Activated naive CD4-positive, alpha-beta T cell treated with anti-CD3 and anti-CD28 coated beads, Interleukin-2, amount 10 ng/mL, durations not matched to agents 7 days and 5 days (primary cell): ENCODE results near the gene RPL37A.

ENCODE experiments used
- CTCF ChIA-PET: fragments of 350-600 bp; sonication (Branson Sonifier 250); formaldehyde crosslinking; loops from one replicate; lab custom pipeline; 2021; ENCODE audit warnings: antibody characterized with exemption; lab: Charles Lee
- DNase-seq: peaks from one replicate; pipeline ENCODE4 v3.0.0-alpha.2; 2020
- H3K27ac Mint-ChIP-seq: one replicate; pipeline ENCODE4 v1.8.0; 2021; ENCODE audit warnings: mild to moderate bottlenecking, moderate library complexity, mixed read lengths
- H3K27me3 Mint-ChIP-seq: one replicate; pipeline ENCODE4 v1.8.0; 2021; ENCODE audit warnings: mild to moderate bottlenecking, mixed read lengths
- H3K36me3 Mint-ChIP-seq: one replicate; pipeline ENCODE4 v1.8.0; 2021; ENCODE audit warnings: mixed read lengths
- H3K4me1 Mint-ChIP-seq: one replicate; pipeline ENCODE4 v1.8.0; 2021; ENCODE audit warnings: mixed read lengths
- H3K4me3 Mint-ChIP-seq: one replicate; pipeline ENCODE4 v1.8.0; 2021; ENCODE audit warnings: mild to moderate bottlenecking, moderate library complexity, mixed read lengths
- H3K9me3 Mint-ChIP-seq: one replicate; pipeline ENCODE4 v1.8.0; 2021; ENCODE audit warnings: mixed read lengths

Gene RPL37A

GRCh38 chr2:216536734-216537210, 38.1 kb downstream of the RPL37A start:
- no peaks in the 10 kb centered on the region for H3K9me3 Mint-ChIP-seq
- H3K4me3 Mint-ChIP-seq: no peak overlapping the region
- CTCF ChIA-PET: interaction anchor here (0.7 to 1.2 kb wide), 3 partner anchors 14 to 130 kb away, joined by 3 to 4 read pairs (median 3); no protein-coding TSS in a partner anchor
- H3K36me3 Mint-ChIP-seq: no peaks in the 10 kb centered on the region
- no peak overlapping the region for H3K27ac Mint-ChIP-seq
- DNase-seq: no peak
- H3K4me1 Mint-ChIP-seq: peaks cover 13% of the 10 kb centered on the region
- H3K27me3 Mint-ChIP-seq: no peaks in the 10 kb centered on the region

- Mint-ChIP-seq H3K27ac (no peak overlapping the region), H3K4me1 (peaks cover 13% of the 10 kb centered on the region), H3K9me3 (no peaks in the 10 kb centered on the region), H3K27me3 (no peaks in the 10 kb centered on the region), H3K36me3 (no peaks in the 10 kb centered on the region), H3K4me3 (no peak overlapping the region)
- CTCF ChIA-PET: interaction anchor here (0.7 to 1.2 kb wide), 3 partner anchors 13 to 129 kb away, joined by 3 to 4 read pairs (median 3); no protein-coding TSS in a partner anchor
- DNase-seq: no peak
Measured at GRCh38 chr2:216537366-216537765, 38.7 kb downstream of the RPL37A start.

GRCh38 chr2:216538538-216538937, 39.9 kb downstream of the RPL37A start:
- H3K36me3 Mint-ChIP-seq: no peaks in the 10 kb centered on the region
- no peaks in the 10 kb centered on the region for H3K9me3 Mint-ChIP-seq
- H3K4me1 Mint-ChIP-seq: peaks cover 13% of the 10 kb centered on the region
- no peaks in the 10 kb centered on the region for H3K27me3 Mint-ChIP-seq
- CTCF ChIA-PET: no interaction called here
- H3K4me3 Mint-ChIP-seq: no peak overlapping the region
- no peak overlapping the region for H3K27ac Mint-ChIP-seq
- DNase-seq: no peak

GRCh38 chr2:216539120-216539519, 40.5 kb downstream of the RPL37A start:
- Mint-ChIP-seq H3K27ac (no peak overlapping the region), H3K4me1 (peaks cover 13% of the 10 kb centered on the region), H3K4me3 (no peak overlapping the region), H3K27me3 (no peaks in the 10 kb centered on the region), H3K9me3 (no peaks in the 10 kb centered on the region), H3K36me3 (no peaks in the 10 kb centered on the region)
- no peak for DNase-seq
- CTCF ChIA-PET: no interaction called here

- no peak for DNase-seq
- Mint-ChIP-seq H3K4me3 (no peak overlapping the region), H3K27me3 (peaks cover 4% of the 10 kb centered on the region), H3K36me3 (no peaks in the 10 kb centered on the region), H3K9me3 (no peaks in the 10 kb centered on the region), H3K27ac (no peak overlapping the region), H3K4me1 (peaks cover 12% of the 10 kb centered on the region)
- CTCF ChIA-PET: no interaction called here
Measured at GRCh38 chr2:216539791-216540241, 41.2 kb downstream of the RPL37A start.

- no peak overlapping the region for H3K27ac Mint-ChIP-seq
- H3K4me1 Mint-ChIP-seq: peaks cover 2% of the 10 kb centered on the region
- H3K9me3 Mint-ChIP-seq: no peaks in the 10 kb centered on the region
- H3K4me3 Mint-ChIP-seq: no peak overlapping the region
- H3K36me3 Mint-ChIP-seq: no peaks in the 10 kb centered on the region
- H3K27me3 Mint-ChIP-seq: peaks cover 12% of the 10 kb centered on the region
- CTCF ChIA-PET: interaction anchor here (1.1 kb wide), 1 partner anchor 126 kb away, joined by 3 read pairs; no protein-coding TSS in a partner anchor
- DNase-seq: no peak
Measured at GRCh38 chr2:216540920-216541319, 42.3 kb downstream of the RPL37A start.

- Mint-ChIP-seq H3K27me3 (peaks cover 12% of the 10 kb centered on the region), H3K27ac (no peak overlapping the region), H3K4me1 (no peaks in the 10 kb centered on the region), H3K36me3 (no peaks in the 10 kb centered on the region), H3K9me3 (no peaks in the 10 kb centered on the region), H3K4me3 (no peak overlapping the region)
- no peak for DNase-seq
- CTCF ChIA-PET: interaction anchor here (0.5 to 1.1 kb wide), 2 partner anchors 94 to 125 kb away, joined by 3 read pairs; no protein-coding TSS in a partner anchor
Measured at GRCh38 chr2:216541505-216541904, 42.9 kb downstream of the RPL37A start.

GRCh38 chr2:216545359-216545758, 46.7 kb downstream of the RPL37A start:
- CTCF ChIA-PET: interaction anchor here (1.6 kb wide), 1 partner anchor 121 kb away, joined by 6 read pairs; no protein-coding TSS in a partner anchor
- no peak overlapping the region for H3K4me3 Mint-ChIP-seq
- H3K27me3 Mint-ChIP-seq: peaks cover 32% of the 10 kb centered on the region
- no peak for DNase-seq
- H3K27ac Mint-ChIP-seq: no peak overlapping the region
- H3K4me1 Mint-ChIP-seq: no peaks in the 10 kb centered on the region
- no peaks in the 10 kb centered on the region for H3K9me3 Mint-ChIP-seq
- H3K36me3 Mint-ChIP-seq: no peaks in the 10 kb centered on the region

- DNase-seq: no peak
- H3K4me1 Mint-ChIP-seq: no peaks in the 10 kb centered on the region
- H3K36me3 Mint-ChIP-seq: no peaks in the 10 kb centered on the region
- no peak overlapping the region for H3K4me3 Mint-ChIP-seq
- no peak overlapping the region for H3K27ac Mint-ChIP-seq
- H3K27me3 Mint-ChIP-seq: peaks cover 32% of the 10 kb centered on the region
- CTCF ChIA-PET: interaction anchor here (0.9 to 1.0 kb wide), 2 partner anchors 25 to 120 kb away, joined by 3 to 4 read pairs; no protein-coding TSS in a partner anchor
- no peaks in the 10 kb centered on the region for H3K9me3 Mint-ChIP-seq
Measured at GRCh38 chr2:216546241-216546640, 47.6 kb downstream of the RPL37A start.

- no peak overlapping the region for H3K4me3 Mint-ChIP-seq
- no peak overlapping the region for H3K27ac Mint-ChIP-seq
- peaks cover 32% of the 10 kb centered on the region for H3K27me3 Mint-ChIP-seq
- H3K36me3 Mint-ChIP-seq: no peaks in the 10 kb centered on the region
- CTCF ChIA-PET: interaction anchor here (0.9 to 1.0 kb wide), 2 partner anchors 26 to 120 kb away, joined by 3 to 4 read pairs; no protein-coding TSS in a partner anchor
- no peaks in the 10 kb centered on the region for H3K4me1 Mint-ChIP-seq
- no peak for DNase-seq
- no peaks in the 10 kb centered on the region for H3K9me3 Mint-ChIP-seq
Measured at GRCh38 chr2:216546641-216547403, 48.2 kb downstream of the RPL37A start.

- Mint-ChIP-seq H3K4me3 (no peak overlapping the region), H3K9me3 (no peaks in the 10 kb centered on the region), H3K27ac (no peak overlapping the region), H3K4me1 (no peaks in the 10 kb centered on the region), H3K36me3 (no peaks in the 10 kb centered on the region), H3K27me3 (peaks cover 32% of the 10 kb centered on the region)
- DNase-seq: no peak
- CTCF ChIA-PET: no interaction called here
Measured at GRCh38 chr2:216548901-216549331, 50.3 kb downstream of the RPL37A start.

- CTCF ChIA-PET: interaction anchor here (0.6 kb wide), 1 partner anchor 13 kb away, joined by 3 read pairs; no protein-coding TSS in a partner anchor
- Mint-ChIP-seq H3K27me3 (peaks cover 26% of the 10 kb centered on the region), H3K27ac (no peak overlapping the region), H3K4me1 (no peaks in the 10 kb centered on the region), H3K4me3 (no peak overlapping the region), H3K9me3 (no peaks in the 10 kb centered on the region), H3K36me3 (no peaks in the 10 kb centered on the region)
- DNase-seq: no peak
Measured at GRCh38 chr2:216549926-216550690, 51.5 kb downstream of the RPL37A start.

- H3K9me3 Mint-ChIP-seq: no peaks in the 10 kb centered on the region
- H3K4me3 Mint-ChIP-seq: no peak overlapping the region
- no peak for DNase-seq
- CTCF ChIA-PET: no interaction called here
- H3K27me3 Mint-ChIP-seq: peaks cover 19% of the 10 kb centered on the region
- no peaks in the 10 kb centered on the region for H3K36me3 Mint-ChIP-seq
- no peak overlapping the region for H3K27ac Mint-ChIP-seq
- no peaks in the 10 kb centered on the region for H3K4me1 Mint-ChIP-seq
Measured at GRCh38 chr2:216551234-216552068, 52.8 kb downstream of the RPL37A start.
